Upper lobe of left lung (tissue), 4 donors: ENCODE measurements around the gene HOMER2.

ENCODE experiments used
- CTCF ChIP-seq, 6 experiments: fragments of 450-650 bp in 4 of 6; fragments of 200-600 bp in 2 of 6; sonication (generic) in 2 of 6; IDR thresholded peaks; one replicate each; pipeline ENCODE4 v1.5.1; 2016 to 2019; ENCODE audit warnings: antibody characterized with exemption in 6 of 6
- POLR2A ChIP-seq, 4 donors: fragments of 450-650 bp; IDR thresholded peaks; one replicate each; pipeline ENCODE4 v1.5.1; 2016 to 2017; ENCODE audit warnings: antibody characterized with exemption in 4 of 4, mild to moderate bottlenecking in 2 of 4

DNA sequence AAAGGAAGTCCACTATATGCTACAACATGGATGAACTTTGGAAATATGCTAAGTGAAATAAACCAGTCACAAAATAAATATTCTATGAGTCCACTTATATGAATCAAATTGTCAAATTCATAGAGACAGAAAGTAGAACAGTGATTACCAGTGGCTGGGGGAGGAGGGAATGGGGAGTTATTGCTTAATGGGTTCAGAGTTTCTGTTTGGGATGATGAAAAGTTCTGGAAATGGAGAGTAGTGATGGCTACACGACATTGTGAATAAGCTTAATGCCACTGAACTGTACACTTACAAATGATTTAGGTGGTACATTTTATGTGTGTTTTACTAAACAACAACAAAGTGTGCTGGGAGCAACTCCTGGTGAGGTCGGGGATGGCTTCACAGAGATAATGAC, 38.1 kb downstream of the HOMER2 start:
- TF ChIP-seq POLR2A (IDR thresholded peaks at IDR 0.05) (no peak), CTCF (IDR thresholded peaks at IDR 0.05) (no peak)
